Muscle layer of duodenum (tissue), 2 donors: ENCODE data around the gene C15orf62.

ENCODE experiments used
- H3K27ac ChIP-seq: one replicate; pipeline ENCODE4 v1.7.0; 2013; ENCODE audit warnings: mild to moderate bottlenecking, low read length
- H3K27me3 ChIP-seq: one replicate; pipeline ENCODE4 v1.7.0; 2013; ENCODE audit warnings: low read depth, mild to moderate bottlenecking, control low read depth, low read length
- H3K36me3 ChIP-seq, 2 donors: one replicate each; pipeline ENCODE4 v1.7.0; 2013; ENCODE audit warnings: low read length in 2 of 2, control low read depth in 1 of 2, mild to moderate bottlenecking in 1 of 2; ENCODE audit not compliant: insufficient read depth in 2 of 2, control insufficient read depth in 1 of 2
- H3K4me1 ChIP-seq, 2 donors: one replicate each; pipeline ENCODE4 v1.7.0; 2013; ENCODE audit warnings: low read length in 2 of 2, mild to moderate bottlenecking in 2 of 2, control low read depth in 1 of 2, moderate library complexity in 1 of 2; ENCODE audit not compliant: insufficient read depth in 2 of 2, control insufficient read depth in 1 of 2
- H3K4me3 ChIP-seq, 2 donors: one replicate each; pipeline ENCODE4 v1.7.0; 2013; ENCODE audit warnings: low read length in 2 of 2, low read depth in 1 of 2, mild to moderate bottlenecking in 1 of 2
- H3K9me3 ChIP-seq, 2 donors: one replicate each; pipeline ENCODE4 v1.7.0; 2013; ENCODE audit warnings: low read length in 2 of 2, control low read depth in 1 of 2, mild to moderate bottlenecking in 1 of 2; ENCODE audit not compliant: control insufficient read depth in 1 of 2
- donor health status: healthy.

The C15orf62 gene

GRCh38 chr15:40770147-40770721 is 454 bp downstream of the C15orf62 start:
- Histone ChIP-seq H3K27ac (peak overlapping the region; percentile 45), H3K9me3 (no peaks in the 10 kb centered on the region), H3K4me1 (no peaks in the 10 kb centered on the region), H3K36me3 (peaks cover 21 to 62% of the 10 kb centered on the region in 2 donors), H3K27me3 (no peaks in the 10 kb centered on the region), H3K4me3 (no peak overlapping the region)

GRCh38 chr15:40771242-40771641 is 1.5 kb downstream of the C15orf62 start:
- H3K36me3 ChIP-seq, result peaks cover 30 to 72% of the 10 kb centered on the region in 2 donors
- no peak overlapping the region for H3K27ac ChIP-seq
- H3K27me3 ChIP-seq, result no peaks in the 10 kb centered on the region
- no peaks in the 10 kb centered on the region for H3K4me1 ChIP-seq
- H3K4me3 ChIP-seq, result no peak overlapping the region
- no peaks in the 10 kb centered on the region for H3K9me3 ChIP-seq

GRCh38 chr15:40772014-40772413 is 2.2 kb downstream of the C15orf62 start:
- no peak overlapping the region for H3K27ac ChIP-seq
- no peaks in the 10 kb centered on the region for H3K4me1 ChIP-seq
- no peak overlapping the region for H3K4me3 ChIP-seq
- H3K9me3 ChIP-seq, result no peaks in the 10 kb centered on the region
- peaks cover 37 to 79% of the 10 kb centered on the region in 2 donors for H3K36me3 ChIP-seq
- H3K27me3 ChIP-seq, result no peaks in the 10 kb centered on the region

- H3K36me3 ChIP-seq, result peaks cover 41 to 73% of the 10 kb centered on the region in 2 donors
- no peak overlapping the region for H3K4me3 ChIP-seq
- H3K4me1 ChIP-seq, result no peaks in the 10 kb centered on the region
- no peaks in the 10 kb centered on the region for H3K27me3 ChIP-seq
- H3K27ac ChIP-seq, result no peak overlapping the region
- H3K9me3 ChIP-seq, result no peaks in the 10 kb centered on the region
These were observed 3.7 kb downstream of the C15orf62 start for GRCh38 chr15:40773496-40773895.

GRCh38 chr15:40773902-40774301 is 4.1 kb downstream of the C15orf62 start:
- H3K27ac ChIP-seq, result no peak overlapping the region
- peaks cover 41 to 74% of the 10 kb centered on the region in 2 donors for H3K36me3 ChIP-seq
- H3K4me3 ChIP-seq, result no peak overlapping the region
- H3K9me3 ChIP-seq, result no peaks in the 10 kb centered on the region
- H3K4me1 ChIP-seq, result no peaks in the 10 kb centered on the region
- H3K27me3 ChIP-seq, result no peaks in the 10 kb centered on the region

GRCh38 chr15:40775007-40775406 is 5.2 kb downstream of the C15orf62 start:
- Histone ChIP-seq H3K27me3 (no peaks in the 10 kb centered on the region), H3K36me3 (peaks cover 52 to 83% of the 10 kb centered on the region in 2 donors), H3K4me1 (no peaks in the 10 kb centered on the region), H3K27ac (no peak overlapping the region), H3K4me3 (no peak overlapping the region), H3K9me3 (no peaks in the 10 kb centered on the region)

- Histone ChIP-seq H3K27ac (no peak overlapping the region), H3K27me3 (no peaks in the 10 kb centered on the region), H3K4me3 (no peak overlapping the region), H3K4me1 (no peaks in the 10 kb centered on the region), H3K9me3 (no peaks in the 10 kb centered on the region), H3K36me3 (peaks cover 52 to 79% of the 10 kb centered on the region in 2 donors)
These were observed 6.2 kb downstream of the C15orf62 start for GRCh38 chr15:40775740-40776536.

- Histone ChIP-seq H3K36me3 (peaks cover 52 to 73% of the 10 kb centered on the region in 2 donors), H3K4me1 (no peaks in the 10 kb centered on the region), H3K9me3 (no peaks in the 10 kb centered on the region), H3K4me3 (no peak overlapping the region), H3K27me3 (no peaks in the 10 kb centered on the region), H3K27ac (no peak overlapping the region)
These were observed 6.9 kb downstream of the C15orf62 start for GRCh38 chr15:40776537-40777141.

- H3K4me3 ChIP-seq, result no peak overlapping the region
- H3K36me3 ChIP-seq, result peaks cover 13 to 16% of the 10 kb centered on the region in 2 donors
- H3K9me3 ChIP-seq, result no peaks in the 10 kb centered on the region
- H3K4me1 ChIP-seq, result peaks cover 5 to 6% of the 10 kb centered on the region in 2 donors
- H3K27me3 ChIP-seq, result no peaks in the 10 kb centered on the region
- H3K27ac ChIP-seq, result no peak overlapping the region
These were observed 12.9 kb downstream of the C15orf62 start for GRCh38 chr15:40782609-40783227.

GRCh38 chr15:40785164-40785563 is 15.4 kb downstream of the C15orf62 start:
- no peaks in the 10 kb centered on the region for H3K36me3 ChIP-seq
- no peak overlapping the region for H3K4me3 ChIP-seq
- H3K9me3 ChIP-seq, result no peaks in the 10 kb centered on the region
- no peaks in the 10 kb centered on the region for H3K27me3 ChIP-seq
- no peak overlapping the region for H3K27ac ChIP-seq
- H3K4me1 ChIP-seq, result peaks cover 6 to 10% of the 10 kb centered on the region in 2 donors

- H3K4me1 ChIP-seq, result peaks cover 6 to 10% of the 10 kb centered on the region in 2 donors
- no peak overlapping the region for H3K27ac ChIP-seq
- H3K9me3 ChIP-seq, result no peaks in the 10 kb centered on the region
- no peaks in the 10 kb centered on the region for H3K27me3 ChIP-seq
- no peak overlapping the region for H3K4me3 ChIP-seq
- H3K36me3 ChIP-seq, result peaks cover 0 to 3% of the 10 kb centered on the region in 2 donors
These were observed 16.0 kb downstream of the C15orf62 start for GRCh38 chr15:40785814-40786213.
